ENCODE measurements around the gene AOPEP.

GRCh38 chr9:95110921-95111525 is 384.5 kb downstream of the AOPEP start:
- TF ChIP-seq POLR2AphosphoS5 (IDR thresholded peaks at IDR 0.05) (no peak), CTCF (IDR thresholded peaks at IDR 0.05) (no peak), POLR2A (IDR thresholded peaks at IDR 0.05) (no peak), EP300 (IDR thresholded peaks at IDR 0.05) (no peak)

Measured in sigmoid colon (tissue), 4 donors.